Natural killer cell treated with Interleukin-12 subunit alpha and Interleukin-12 subunit beta and Interleukin-15 and Interleukin-18, amount 100 ng/mL, for 72 hours (primary cell): ENCODE results near the gene ANKRD35. TPM values are rescaled to one million over a fixed set of nuclear protein-coding genes. Genes with fewer than 3 reads are reported as not detected.

ENCODE experiments used
- ATAC-seq, 2 donors: fragments of 150-1000 bp; cut with Tn5 transposase in 1 of 2; sonication (Bioruptor Pico), chemical (Tn5 transposase) in 1 of 2; 2 replicates each; pipeline ENCODE4 v1.10.0; 2021
- DNase-seq: peaks from one replicate; pipeline ENCODE4 v3.0.0; 2022; ENCODE audit warnings: low spot score
- H3K27ac Mint-ChIP-seq, 2 donors: 1 replicate in 1 of 2; 2 replicates in 1 of 2; pipeline ENCODE4 v1.8.0; 2022; ENCODE audit warnings: mixed read lengths in 2 of 2, mild to moderate bottlenecking in 1 of 2, moderate library complexity in 1 of 2
- H3K27me3 Mint-ChIP-seq, 2 donors: 1 replicate in 1 of 2; 2 replicates in 1 of 2; pipeline ENCODE4 v1.8.0; 2022; ENCODE audit warnings: mixed read lengths in 2 of 2
- H3K36me3 Mint-ChIP-seq: one replicate; pipeline ENCODE4 v1.8.0; 2022; ENCODE audit warnings: mixed read lengths
- H3K4me1 Mint-ChIP-seq, 2 donors: 1 replicate in 1 of 2; 2 replicates in 1 of 2; pipeline ENCODE4 v1.8.0; 2022; ENCODE audit warnings: low read depth in 2 of 2, mixed read lengths in 2 of 2, mild to moderate bottlenecking in 1 of 2
- H3K4me3 Mint-ChIP-seq: one replicate; pipeline ENCODE4 v1.8.0; 2022; ENCODE audit warnings: mixed read lengths
- H3K9me3 Mint-ChIP-seq: 2 replicates; pipeline ENCODE4 v1.8.0; 2022; ENCODE audit warnings: mixed read lengths
- total RNA-seq, 2 donors: library from RNA; stranded (reverse); gene quantifications; one replicate each; pipeline ENCODE4 v1.2.3, GENCODE V29; 2022

ANKRD35 gene
- total RNA-seq, 2 donors from 2014 or later = 0.12 to 0.14 TPM

DNA sequence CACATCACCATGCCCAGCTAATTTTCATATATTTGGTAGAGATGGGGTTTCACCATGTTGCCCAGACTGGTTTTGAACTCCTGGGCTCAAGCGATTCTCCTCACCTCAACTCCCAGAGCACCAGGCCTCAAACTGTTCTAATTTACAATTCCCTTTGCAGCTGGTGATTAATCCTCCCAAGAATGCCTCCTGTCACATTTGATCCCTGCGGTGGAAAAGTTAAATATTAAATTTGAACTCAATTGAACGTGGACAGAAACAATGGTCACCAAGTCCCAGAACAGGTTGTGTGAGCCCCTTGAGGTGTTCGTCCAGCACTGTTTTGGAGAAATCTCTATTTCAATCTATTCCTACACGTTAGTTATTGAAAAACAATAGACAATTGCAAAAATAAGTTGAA is 2.0 kb upstream of the ANKRD35 start:
- no peak for DNase-seq
- Mint-ChIP-seq H3K27ac (no peak overlapping the region), H3K36me3 (no peaks in the 10 kb centered on the region), H3K4me3 (no peak overlapping the region), H3K4me1 (peaks cover 13 to 16% of the 10 kb centered on the region in 2 donors), H3K9me3 (no peaks in the 10 kb centered on the region), H3K27me3 (peaks cover 18 to 26% of the 10 kb centered on the region in 2 donors)
- no peak for ATAC-seq

DNA sequence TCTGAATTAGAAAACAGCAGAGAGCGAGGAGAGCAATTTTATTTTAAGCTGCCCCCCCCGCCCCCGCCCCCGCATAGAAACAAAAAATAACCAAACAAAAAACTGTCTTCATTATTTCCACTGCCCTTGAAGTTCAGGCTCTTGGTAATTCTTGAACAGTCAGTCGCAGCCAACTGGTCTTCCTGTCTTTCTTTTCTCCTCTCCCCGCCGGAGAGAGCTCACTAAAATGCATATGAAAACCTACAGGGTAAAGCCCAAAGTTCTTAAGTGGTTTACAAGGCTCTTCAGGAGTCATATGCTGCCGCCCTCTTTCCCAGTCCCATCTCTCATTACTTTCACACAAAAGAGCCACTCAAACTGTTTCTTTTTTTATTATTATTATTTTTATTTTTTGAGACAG is 1.1 kb upstream of the ANKRD35 start:
- peaks cover 13 to 16% of the 10 kb centered on the region in 2 donors for H3K4me1 Mint-ChIP-seq
- no peak overlapping the region for H3K27ac Mint-ChIP-seq
- H3K9me3 Mint-ChIP-seq = no peaks in the 10 kb centered on the region
- ATAC-seq (no peak), DNase-seq (no peak)
- peak overlapping the region; percentile 12 for H3K4me3 Mint-ChIP-seq
- peaks cover 18 to 28% of the 10 kb centered on the region in 2 donors for H3K27me3 Mint-ChIP-seq
- no peaks in the 10 kb centered on the region for H3K36me3 Mint-ChIP-seq

DNA sequence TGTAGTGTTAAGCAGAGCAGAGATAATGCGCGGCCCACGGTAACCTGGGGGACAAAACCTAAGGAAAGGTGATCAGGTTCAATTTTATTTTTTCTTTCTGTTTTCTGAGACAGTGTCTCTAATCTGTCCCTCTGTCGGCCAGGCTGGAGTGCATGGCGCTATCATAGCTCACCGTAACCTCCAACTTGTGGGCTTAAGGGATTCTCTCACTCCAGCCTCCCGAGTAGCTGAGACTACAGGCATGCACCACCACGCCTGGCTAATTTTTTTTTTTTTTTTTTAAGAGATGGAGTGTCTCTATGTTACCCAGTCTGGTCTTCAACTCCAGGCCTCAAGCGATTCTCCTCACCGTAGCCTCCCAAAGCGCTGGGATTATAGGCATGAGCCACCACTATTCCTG is 724 bp upstream of the ANKRD35 start:
- DNase-seq = no peak
- Mint-ChIP-seq H3K27me3 (peaks cover 18 to 28% of the 10 kb centered on the region in 2 donors), H3K36me3 (no peaks in the 10 kb centered on the region), H3K4me1 (peaks cover 13 to 16% of the 10 kb centered on the region in 2 donors), H3K27ac (no peak overlapping the region), H3K9me3 (no peaks in the 10 kb centered on the region), H3K4me3 (peak overlapping the region; percentile 85)
- ATAC-seq = no peak

DNA sequence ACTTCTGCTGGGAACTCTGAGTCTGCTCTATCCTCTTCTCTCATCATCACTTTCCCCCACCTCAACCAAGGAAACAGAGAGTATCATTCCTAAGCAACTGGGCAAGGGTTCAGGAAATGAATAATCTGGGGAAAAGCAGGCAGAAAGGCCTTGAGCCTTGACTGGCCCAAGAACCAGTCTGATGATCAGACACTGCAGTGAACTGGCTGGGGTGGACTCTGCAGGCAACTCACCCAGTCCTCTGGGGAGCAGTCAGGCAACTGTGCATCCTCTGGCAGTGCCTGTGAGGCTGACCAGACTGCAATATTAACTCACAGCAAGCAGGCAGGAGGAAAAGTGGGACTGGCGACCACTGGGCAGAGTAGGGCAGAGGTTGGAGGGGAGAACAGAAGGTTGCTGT is 991 bp downstream of the ANKRD35 start:
- DNase-seq (no peak), ATAC-seq (no peak)
- Mint-ChIP-seq H3K36me3 (no peaks in the 10 kb centered on the region), H3K4me1 (peaks cover 13 to 16% of the 10 kb centered on the region in 2 donors), H3K27ac (no peak overlapping the region), H3K9me3 (no peaks in the 10 kb centered on the region), H3K27me3 (peaks cover 20 to 28% of the 10 kb centered on the region in 2 donors), H3K4me3 (peak overlapping the region; percentile 85)

DNA sequence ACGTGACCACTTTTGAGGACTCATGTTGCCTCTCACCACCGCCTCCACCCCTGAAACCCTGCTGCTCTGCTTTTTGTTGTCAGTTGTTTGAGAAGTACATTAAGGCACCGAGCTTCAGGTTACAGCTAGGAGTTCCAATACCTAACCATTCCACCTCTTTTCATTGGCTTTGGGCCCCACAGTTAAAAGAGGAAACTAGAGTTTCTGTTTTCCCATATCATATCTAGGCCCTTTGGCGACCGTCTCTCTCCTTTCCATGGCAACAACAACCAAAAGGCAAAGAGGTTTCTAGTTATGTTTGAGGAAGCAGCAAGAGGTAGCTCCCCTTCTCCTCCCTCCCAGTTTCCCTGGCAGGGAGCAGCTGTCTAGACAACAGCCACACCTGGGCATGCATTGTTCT is 5.9 kb downstream of the ANKRD35 start:
- DNase-seq (no peak), ATAC-seq (no peak)
- no peak overlapping the region for H3K4me3 Mint-ChIP-seq
- H3K9me3 Mint-ChIP-seq = no peaks in the 10 kb centered on the region
- H3K36me3 Mint-ChIP-seq = no peaks in the 10 kb centered on the region
- H3K4me1 Mint-ChIP-seq = peaks cover 3% of the 10 kb centered on the region in 2 donors
- peaks cover 22 to 28% of the 10 kb centered on the region in 2 donors for H3K27me3 Mint-ChIP-seq
- no peak overlapping the region for H3K27ac Mint-ChIP-seq

DNA sequence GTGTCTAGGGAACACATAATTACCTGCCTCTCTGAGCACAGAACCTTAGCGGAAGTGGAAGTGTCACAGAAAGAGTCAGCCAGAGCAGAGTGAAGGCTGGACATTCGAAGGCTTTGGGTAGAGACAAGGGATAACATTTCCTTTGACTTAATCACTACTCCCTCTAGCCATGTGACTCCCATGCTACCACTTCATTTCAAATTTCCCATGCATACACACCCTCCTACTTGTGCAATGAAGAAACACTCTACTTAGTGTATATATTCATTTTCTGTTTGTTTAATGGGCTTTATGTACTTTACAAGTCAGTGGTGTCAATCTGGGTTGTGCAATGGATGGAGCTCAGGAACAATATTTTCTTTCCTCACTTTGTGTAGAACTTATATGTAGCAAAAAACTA is 6.9 kb downstream of the ANKRD35 start:
- Mint-ChIP-seq H3K36me3 (no peaks in the 10 kb centered on the region), H3K27me3 (peaks cover 18 to 23% of the 10 kb centered on the region in 2 donors), H3K9me3 (no peaks in the 10 kb centered on the region), H3K4me3 (no peak overlapping the region), H3K4me1 (peaks cover 0 to 2% of the 10 kb centered on the region in 2 donors), H3K27ac (no peak overlapping the region)
- ATAC-seq (no peak), DNase-seq (no peak)

DNA sequence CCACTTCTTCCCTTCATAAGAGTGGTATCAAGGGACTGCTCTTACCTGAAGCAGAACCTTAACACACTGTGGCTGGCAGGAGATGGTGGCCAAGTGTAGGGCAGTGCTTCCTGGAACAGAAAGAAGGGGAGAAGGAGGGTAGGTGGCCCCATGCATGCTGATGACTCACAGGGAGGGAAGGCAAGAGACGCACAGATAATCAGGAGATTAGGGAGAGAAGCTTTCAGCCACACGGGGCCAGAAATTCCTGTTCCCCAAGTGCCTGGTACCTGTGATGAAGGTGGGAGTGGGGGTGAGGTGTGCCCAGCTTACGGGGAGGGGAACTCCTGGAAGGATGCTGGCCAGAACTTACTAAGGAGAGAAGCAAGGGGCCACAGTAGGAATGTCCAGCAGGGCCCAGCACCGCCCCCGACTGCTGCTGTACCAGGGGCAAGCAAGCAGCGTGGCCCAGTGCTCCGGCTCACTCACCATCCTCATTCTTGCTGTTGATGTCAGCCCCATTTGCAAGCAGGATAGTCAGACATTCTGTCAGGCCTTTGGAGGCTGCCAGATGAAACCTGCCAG is 7.7 kb downstream of the ANKRD35 start:
- Mint-ChIP-seq H3K4me1 (peaks cover 1 to 9% of the 10 kb centered on the region in 2 donors), H3K27me3 (peaks cover 16 to 23% of the 10 kb centered on the region in 2 donors), H3K9me3 (no peaks in the 10 kb centered on the region), H3K36me3 (no peaks in the 10 kb centered on the region), H3K27ac (no peak overlapping the region), H3K4me3 (no peak overlapping the region)
- peak in 1 of 2 donors; percentile 15 for ATAC-seq
- no peak for DNase-seq

DNA sequence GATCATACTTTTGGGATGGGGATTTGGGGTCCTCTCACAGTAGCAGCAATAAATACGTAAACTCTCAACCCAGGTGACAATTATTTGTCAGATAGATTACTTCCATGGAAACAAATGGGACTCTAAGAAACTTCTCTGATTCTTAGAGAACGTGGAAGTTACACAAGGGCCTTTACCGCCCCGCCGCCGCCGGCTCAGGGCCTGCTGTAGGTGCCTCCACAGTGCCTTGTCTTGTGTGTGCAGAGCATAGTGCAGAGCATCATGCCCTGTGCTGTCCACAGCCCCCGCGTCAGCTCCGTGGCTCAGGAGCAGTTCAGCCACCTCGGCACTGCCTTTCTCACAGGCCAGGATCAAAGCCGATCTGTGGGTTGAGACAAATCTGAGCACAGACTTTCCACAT is 11.0 kb downstream of the ANKRD35 start:
- H3K27me3 Mint-ChIP-seq = peaks cover 17 to 23% of the 10 kb centered on the region in 2 donors
- ATAC-seq (no peak), DNase-seq (no peak)
- H3K4me1 Mint-ChIP-seq = peaks cover 18 to 25% of the 10 kb centered on the region in 2 donors
- no peaks in the 10 kb centered on the region for H3K9me3 Mint-ChIP-seq
- no peak overlapping the region for H3K4me3 Mint-ChIP-seq
- H3K27ac Mint-ChIP-seq = no peak overlapping the region
- no peaks in the 10 kb centered on the region for H3K36me3 Mint-ChIP-seq

DNA sequence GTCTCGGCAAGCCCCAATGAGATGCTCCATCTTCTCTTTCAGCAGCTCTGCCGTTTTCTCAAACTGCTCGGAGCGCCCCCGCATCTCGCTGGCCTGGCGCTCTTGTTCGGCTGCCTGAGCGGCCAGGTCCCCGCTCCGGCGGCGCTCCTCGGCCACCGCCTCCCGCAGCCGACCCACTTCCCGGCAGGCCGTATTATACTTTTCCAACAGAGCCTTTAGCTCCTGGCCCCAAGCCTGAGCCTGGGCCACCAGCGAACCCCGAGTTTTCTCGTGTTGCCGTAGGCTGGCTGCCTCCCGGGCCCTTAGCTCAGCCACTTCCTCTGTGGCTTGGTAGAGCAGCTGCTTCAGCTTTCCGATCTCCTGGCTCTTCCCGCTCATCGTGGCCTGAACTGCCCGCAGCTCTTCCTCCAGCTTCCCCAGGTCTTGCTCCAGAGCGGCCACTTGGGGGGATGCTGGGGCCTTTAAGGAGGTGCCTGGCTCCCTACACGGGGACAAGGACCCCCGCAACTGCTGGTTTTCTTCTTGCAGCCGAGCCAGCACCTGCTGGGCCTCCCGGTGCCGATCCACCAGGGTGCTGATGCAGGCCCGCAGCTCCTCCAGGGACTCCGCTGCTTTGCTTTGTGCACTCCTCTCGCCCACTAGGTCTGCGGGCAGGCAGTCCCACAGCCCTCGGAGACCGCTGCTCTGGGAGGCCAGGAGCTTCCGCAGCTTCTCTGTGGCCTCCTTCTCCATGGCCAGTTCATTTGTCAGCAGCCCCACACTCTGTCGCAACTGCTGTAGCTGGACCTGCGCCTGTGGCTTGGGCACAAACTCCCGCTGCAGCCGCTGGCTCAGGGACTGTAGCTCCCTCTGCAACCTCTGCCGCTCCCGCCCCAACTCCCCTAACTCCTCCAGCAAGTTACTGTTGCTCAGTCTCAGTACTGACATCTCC is 13.4 kb downstream of the ANKRD35 start:
- Mint-ChIP-seq H3K27ac (peak overlapping the region; percentile 71 to 79), H3K36me3 (no peaks in the 10 kb centered on the region), H3K9me3 (no peaks in the 10 kb centered on the region), H3K4me3 (peak overlapping the region; percentile 78), H3K4me1 (peaks cover 18 to 25% of the 10 kb centered on the region in 2 donors), H3K27me3 (peaks cover 17 to 18% of the 10 kb centered on the region in 2 donors)
- ATAC-seq (peak; percentile 77 to 78), DNase-seq (no peak)

DNA sequence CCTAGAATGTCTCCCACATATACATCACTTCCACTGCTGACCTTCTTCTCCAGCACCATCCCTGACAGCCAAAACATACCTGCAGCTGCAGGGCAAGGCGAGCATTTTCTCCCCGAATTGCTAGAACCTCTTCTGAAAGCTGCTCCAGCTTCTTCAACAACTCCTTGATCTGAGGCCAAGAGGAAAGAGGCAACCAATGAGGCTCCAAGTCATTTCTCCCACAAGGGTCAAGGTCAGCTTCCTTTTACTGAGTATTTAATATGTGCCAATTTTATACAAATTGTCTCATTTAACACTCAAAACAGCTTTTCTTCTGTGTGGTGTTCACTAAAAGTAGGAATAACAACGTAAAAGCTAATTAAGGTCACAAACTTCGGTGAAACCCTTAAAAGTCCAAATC is 17.4 kb downstream of the ANKRD35 start:
- H3K27ac Mint-ChIP-seq = no peak overlapping the region

DNA sequence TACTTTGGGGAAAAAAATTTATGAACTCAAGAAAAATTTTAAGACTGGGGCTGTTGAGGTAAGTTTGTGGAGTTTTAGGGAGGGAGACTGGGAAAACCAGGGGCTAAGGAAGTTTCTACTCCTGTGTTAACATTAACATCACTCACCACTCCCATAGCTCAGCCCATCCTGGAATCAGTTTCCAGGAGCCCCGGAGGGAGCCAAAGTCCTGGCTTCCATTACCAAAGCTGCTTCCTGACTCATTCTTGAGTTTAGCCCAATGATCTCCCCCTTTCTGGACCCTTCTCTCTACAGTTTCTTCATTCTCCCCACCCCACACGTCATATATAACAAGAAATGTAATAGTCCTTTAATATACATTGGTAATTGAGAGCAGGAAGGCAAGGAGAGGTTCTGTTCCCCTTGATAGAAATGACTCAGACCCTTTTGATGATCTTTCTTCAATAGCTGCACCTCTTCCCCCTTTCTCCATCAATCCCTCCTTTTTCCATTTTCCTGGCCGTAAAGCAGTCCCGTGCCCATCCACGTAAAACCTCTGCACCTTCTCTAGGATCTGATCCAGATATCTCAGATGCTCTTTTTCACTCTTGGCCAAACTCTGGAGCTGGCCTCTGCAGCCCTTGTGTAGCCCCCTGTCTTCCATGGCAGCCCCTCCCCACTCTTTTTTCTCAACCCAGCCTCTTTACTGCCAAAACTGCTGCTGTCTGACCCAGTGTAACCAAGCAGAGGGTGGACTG is 22.2 kb downstream of the ANKRD35 start:
- Mint-ChIP-seq H3K27me3 (peaks cover 0 to 11% of the 10 kb centered on the region in 2 donors), H3K4me3 (no peak overlapping the region)

More for the DNA sequence above, 17.4 kb downstream of the ANKRD35 start:
- Mint-ChIP-seq H3K4me3 (no peak overlapping the region), H3K4me1 (peaks cover 18% of the 10 kb centered on the region in 2 donors), H3K27me3 (peaks cover 2 to 22% of the 10 kb centered on the region in 2 donors), H3K9me3 (no peaks in the 10 kb centered on the region), H3K36me3 (no peaks in the 10 kb centered on the region)
- no peak for DNase-seq
- no peak for ATAC-seq

DNA sequence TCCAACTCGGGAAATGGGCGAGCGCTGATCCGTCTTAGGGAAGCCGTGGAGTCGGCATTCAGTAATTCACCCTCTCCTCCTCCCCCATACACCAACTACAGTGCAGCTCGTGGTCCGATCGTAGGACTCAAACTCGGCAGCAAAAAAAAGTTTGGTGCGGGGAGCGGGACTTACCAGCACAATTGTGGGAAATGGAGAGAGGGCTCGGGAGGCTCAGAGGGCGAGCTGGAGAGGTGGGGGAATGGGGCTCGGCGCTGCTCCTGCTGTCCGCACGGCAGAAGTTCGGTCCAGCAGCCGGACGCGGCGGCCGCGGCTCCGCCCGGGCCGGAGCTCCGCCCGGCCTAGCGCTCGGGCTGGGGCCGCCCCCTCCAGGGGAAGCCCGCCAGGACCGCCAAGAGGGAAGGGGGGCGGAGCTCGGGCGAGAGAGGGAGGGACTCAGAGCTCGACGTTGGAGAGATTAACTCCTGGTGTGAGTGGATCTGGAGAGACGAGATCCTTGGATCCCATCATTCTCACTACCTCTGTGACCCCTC is 26.1 kb downstream of the ANKRD35 start:
- Mint-ChIP-seq H3K9me3 (no peaks in the 10 kb centered on the region), H3K36me3 (peaks cover 10% of the 10 kb centered on the region), H3K27ac (peak overlapping the region; percentile 63 to 84), H3K4me1 (peaks cover 11 to 12% of the 10 kb centered on the region in 2 donors), H3K27me3 (peaks cover 0 to 3% of the 10 kb centered on the region in 2 donors), H3K4me3 (peak overlapping the region; percentile 95)
- ATAC-seq (peak; percentile 88), DNase-seq (peak; percentile 91)

More for the DNA sequence above, 22.2 kb downstream of the ANKRD35 start:
- no peaks in the 10 kb centered on the region for H3K9me3 Mint-ChIP-seq
- H3K36me3 Mint-ChIP-seq = no peaks in the 10 kb centered on the region
- H3K4me1 Mint-ChIP-seq = peaks cover 0 to under 1% of the 10 kb centered on the region in 2 donors
- ATAC-seq (no peak), DNase-seq (no peak)
- H3K27ac Mint-ChIP-seq = no peak overlapping the region

DNA sequence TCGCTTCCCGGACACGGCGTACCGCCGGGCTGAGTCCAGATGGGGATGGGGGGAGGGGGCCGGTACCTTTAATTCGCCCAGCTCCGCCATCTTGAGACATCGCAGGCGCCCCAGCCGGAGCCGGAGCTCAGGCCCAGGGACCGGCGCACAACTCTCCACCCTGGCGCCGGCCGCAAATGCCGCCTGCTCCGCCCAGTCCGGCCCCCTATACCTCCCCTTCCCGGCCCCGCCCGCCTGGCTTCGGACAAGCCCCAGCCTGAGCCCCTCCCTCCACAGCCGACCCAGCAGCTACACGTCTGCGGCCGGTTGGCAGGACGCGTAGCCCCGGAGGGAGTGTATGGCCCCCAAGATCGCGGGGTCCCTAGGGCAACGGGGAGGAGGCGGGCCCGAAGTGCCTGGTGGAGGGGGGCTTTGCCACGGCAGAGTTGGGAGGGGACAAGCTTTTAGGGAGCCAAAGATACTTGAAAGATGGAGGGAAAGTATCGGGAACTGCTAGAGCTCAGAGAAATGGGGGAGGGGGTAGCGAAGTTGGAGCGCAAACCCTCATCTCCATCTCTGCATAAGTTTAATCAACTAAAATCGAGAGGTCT is 26.7 kb downstream of the ANKRD35 start, which contains the start of gene PIAS3:
TSS of gene PIAS3 (minus strand) at position 181 of the 590 bp plus-strand sequence. CDS start at position 90, 91 bp downstream.
- H3K27me3 Mint-ChIP-seq = peaks cover 0 to 3% of the 10 kb centered on the region in 2 donors
- ATAC-seq (peak; percentile 97), DNase-seq (peak; percentile 98)
- H3K27ac Mint-ChIP-seq = peak within 1 kb of the TSS; percentile 63 to 84
- peak within 1 kb of the TSS; percentile 95 for H3K4me3 Mint-ChIP-seq
- no peaks in the 10 kb centered on the region for H3K9me3 Mint-ChIP-seq
- H3K4me1 Mint-ChIP-seq = peaks cover 11 to 14% of the 10 kb centered on the region in 2 donors
- H3K36me3 Mint-ChIP-seq = peaks cover 10% of the 10 kb centered on the region
